Mammary epithelial cell (primary cell): Measurements from ENCODE around the gene ITPR3.

Experiments
- EZH2 ChIP-seq: IDR thresholded peaks from 2 replicates; pipeline ENCODE4 v1.6.1; 2012; ENCODE audit warnings: low read length, inconsistent platforms, borderline replicate concordance
- TF ChIP-seq, protein P1 (sequence below), 2 donors: IDR thresholded peaks in 1 of 2; conservative IDR thresholded peaks in 1 of 2; 2 replicates each; pipeline ENCODE4 v1.5.1; 2011 to 2012; ENCODE audit warnings: inconsistent platforms in 2 of 2, low read length in 2 of 2, mild to moderate bottlenecking in 2 of 2, control low read depth in 1 of 2, low read depth in 1 of 2; ENCODE audit not compliant: insufficient read depth in 1 of 2; ENCODE audit errors: extremely low read depth in 1 of 2

DNA sequence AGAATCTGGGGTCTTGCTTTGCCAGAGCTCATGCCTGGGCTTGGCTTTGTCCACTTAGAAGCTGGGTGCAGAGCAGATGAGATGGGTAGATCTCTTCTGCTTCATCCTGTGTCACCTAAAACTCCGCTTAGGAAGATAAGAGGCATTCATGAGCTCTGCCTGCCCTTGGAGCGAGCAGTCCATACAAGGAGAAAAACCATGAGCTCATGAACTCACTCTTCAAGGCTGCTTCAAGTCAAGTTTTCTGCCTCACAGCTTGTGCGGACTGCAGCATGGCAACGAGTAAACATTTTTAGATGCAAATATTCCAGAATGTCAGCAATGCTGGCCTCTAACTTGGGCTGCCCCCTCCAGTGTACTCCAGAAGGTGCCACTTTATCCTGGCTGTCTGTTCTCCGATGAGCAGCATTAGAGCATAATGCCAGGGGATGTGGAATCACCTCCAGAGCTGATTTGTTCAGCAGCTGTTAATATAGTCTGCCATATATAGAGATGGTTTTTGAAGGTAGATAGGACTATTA, 101.0 kb downstream of the ITPR3 start:
- TF ChIP-seq, protein P1, sequence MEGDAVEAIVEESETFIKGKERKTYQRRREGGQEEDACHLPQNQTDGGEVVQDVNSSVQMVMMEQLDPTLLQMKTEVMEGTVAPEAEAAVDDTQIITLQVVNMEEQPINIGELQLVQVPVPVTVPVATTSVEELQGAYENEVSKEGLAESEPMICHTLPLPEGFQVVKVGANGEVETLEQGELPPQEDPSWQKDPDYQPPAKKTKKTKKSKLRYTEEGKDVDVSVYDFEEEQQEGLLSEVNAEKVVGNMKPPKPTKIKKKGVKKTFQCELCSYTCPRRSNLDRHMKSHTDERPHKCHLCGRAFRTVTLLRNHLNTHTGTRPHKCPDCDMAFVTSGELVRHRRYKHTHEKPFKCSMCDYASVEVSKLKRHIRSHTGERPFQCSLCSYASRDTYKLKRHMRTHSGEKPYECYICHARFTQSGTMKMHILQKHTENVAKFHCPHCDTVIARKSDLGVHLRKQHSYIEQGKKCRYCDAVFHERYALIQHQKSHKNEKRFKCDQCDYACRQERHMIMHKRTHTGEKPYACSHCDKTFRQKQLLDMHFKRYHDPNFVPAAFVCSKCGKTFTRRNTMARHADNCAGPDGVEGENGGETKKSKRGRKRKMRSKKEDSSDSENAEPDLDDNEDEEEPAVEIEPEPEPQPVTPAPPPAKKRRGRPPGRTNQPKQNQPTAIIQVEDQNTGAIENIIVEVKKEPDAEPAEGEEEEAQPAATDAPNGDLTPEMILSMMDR (conservative IDR thresholded peaks at IDR 0.05 in 1 of 2, IDR thresholded peaks at IDR 0.05 in 1 of 2; ENCODE audit: extremely low read depth in 1 of 2, insufficient read depth in 1 of 2, low read depth in 1 of 2, low read length in 2 of 2): no peak
- TF ChIP-seq EZH2: no peak
